Epithelial cell of esophagus (primary cell): ENCODE data around the gene ATG2A.

Source experiments
- DNase-seq: peaks from one replicate; pipeline ENCODE4 v3.0.0; 2010; ENCODE audit warnings: low read depth
- H3K4me3 ChIP-seq: 2 replicates; pipeline ENCODE4 v1.5.1; 2011; ENCODE audit warnings: mild to moderate bottlenecking, low read length, control low read depth
- CTCF ChIP-seq: IDR thresholded peaks from 2 replicates; pipeline ENCODE4 v1.5.1; 2011; ENCODE audit warnings: low read depth, mild to moderate bottlenecking, low read length, control low read depth, inconsistent platforms; ENCODE audit not compliant: insufficient read depth; ENCODE audit errors: missing control alignments

ATG2A gene

DNA sequence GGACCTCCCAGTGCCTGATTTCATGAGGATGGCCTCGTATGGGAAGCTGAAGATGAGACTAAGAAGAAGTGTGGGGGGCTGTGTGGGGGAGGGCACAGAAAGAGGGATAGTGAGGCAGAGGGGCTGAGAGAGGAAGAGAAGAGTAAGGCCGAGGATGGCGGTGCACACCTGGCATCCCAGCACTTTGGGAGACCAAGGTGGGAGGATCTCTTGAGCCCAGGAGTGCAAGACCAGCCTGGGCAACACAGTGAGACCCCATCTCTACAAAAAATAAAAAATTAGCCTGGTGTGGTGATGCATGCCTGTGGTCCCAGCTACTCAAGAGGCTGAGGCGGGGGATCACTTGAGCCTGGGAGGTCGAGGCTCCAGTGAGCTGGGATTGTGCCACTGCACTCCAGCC is 25.1 kb downstream of the ATG2A start:
- TF ChIP-seq CTCF = no peak
- no peak for DNase-seq
- no peak overlapping the region for H3K4me3 ChIP-seq

GRCh38 chr11:64891215-64891848 is 25.7 kb downstream of the ATG2A start:
- no peak for TF ChIP-seq CTCF
- no peak for DNase-seq
- no peak overlapping the region for H3K4me3 ChIP-seq

DNA sequence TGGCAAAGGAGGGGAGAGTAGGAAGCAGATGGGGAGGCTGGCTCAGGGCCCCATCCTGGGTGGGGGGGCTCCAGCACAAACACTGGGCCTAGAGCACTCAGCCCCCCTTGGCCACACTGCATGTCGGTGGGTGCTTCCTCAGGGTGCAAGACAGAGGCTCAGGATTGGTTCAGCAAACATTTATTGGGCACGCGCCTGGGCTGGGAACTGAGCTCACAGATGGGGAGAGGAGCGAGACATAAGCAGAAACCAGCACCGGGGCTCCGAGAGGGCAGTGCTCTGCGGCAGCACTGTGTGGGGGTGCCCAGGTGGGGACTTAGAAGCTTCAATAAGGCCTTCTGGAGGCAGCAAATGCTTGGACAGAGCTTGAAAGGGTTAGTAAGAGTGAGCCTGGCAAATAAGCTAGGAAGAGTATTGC is 26.5 kb downstream of the ATG2A start:
- no peak for DNase-seq
- no peak for TF ChIP-seq CTCF
- no peak overlapping the region for H3K4me3 ChIP-seq

GRCh38 chr11:64888729-64889511 is 28.1 kb downstream of the ATG2A start:
- TF ChIP-seq CTCF = no peak
- DNase-seq = no peak
- no peak overlapping the region for H3K4me3 ChIP-seq

DNA sequence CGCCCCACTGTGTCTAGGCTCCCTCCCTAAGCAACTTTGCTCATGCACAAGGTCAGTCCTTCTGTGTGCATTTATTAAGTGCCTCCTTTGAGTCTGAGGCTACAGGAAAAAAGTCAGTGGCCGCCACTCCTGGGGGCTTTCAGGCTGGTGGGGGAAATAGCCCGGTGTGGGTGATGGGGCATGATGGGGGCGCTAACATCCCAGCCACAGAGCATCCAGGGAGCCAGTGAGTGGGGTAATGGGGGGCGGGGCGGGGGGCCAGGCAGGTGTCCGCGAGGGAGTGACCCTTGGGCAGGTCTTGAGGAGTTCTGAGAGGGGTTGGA is 28.6 kb downstream of the ATG2A start:
- H3K4me3 ChIP-seq = no peak overlapping the region
- no peak for TF ChIP-seq CTCF

GRCh38 chr11:64887757-64888405 is 29.1 kb downstream of the ATG2A start:
- TF ChIP-seq CTCF = peak; percentile 72
- no peak overlapping the region for H3K4me3 ChIP-seq
- peak; percentile 63 for DNase-seq

More for the DNA sequence above, 28.6 kb downstream of the ATG2A start:
- DNase-seq = no peak
